Dendritic cell treated with granulocyte-macrophage colony-stimulating factor and Interleukin-4, amounts not matched to agents 40 ng/mL and 50 ng/mL, for 4 days (primary cell): ENCODE measurements around the gene CCDC60.

Experiments used
- H3K27ac Mint-ChIP-seq: one replicate; pipeline ENCODE4 v1.8.0; 2022; ENCODE audit warnings: mild to moderate bottlenecking, mixed read lengths
- H3K27me3 Mint-ChIP-seq: one replicate; pipeline ENCODE4 v1.8.0; 2022; ENCODE audit warnings: mild to moderate bottlenecking, mixed read lengths
- H3K36me3 Mint-ChIP-seq: one replicate; pipeline ENCODE4 v1.8.0; 2022; ENCODE audit warnings: low read depth, mixed read lengths
- H3K4me1 Mint-ChIP-seq: one replicate; pipeline ENCODE4 v1.8.0; 2022; ENCODE audit warnings: low read depth, mixed read lengths
- H3K4me3 Mint-ChIP-seq: one replicate; pipeline ENCODE4 v1.8.0; 2022; ENCODE audit warnings: mild to moderate bottlenecking, moderate library complexity, mixed read lengths
- H3K9me3 Mint-ChIP-seq: one replicate; pipeline ENCODE4 v1.8.0; 2022; ENCODE audit warnings: mixed read lengths
- intact Hi-C: fragments of 100-400 bp; cut with micrococcal nuclease; formaldehyde crosslinking; loops from one replicate; pipeline ENCODE4 v1.15.0; 2022

Gene CCDC60

DNA sequence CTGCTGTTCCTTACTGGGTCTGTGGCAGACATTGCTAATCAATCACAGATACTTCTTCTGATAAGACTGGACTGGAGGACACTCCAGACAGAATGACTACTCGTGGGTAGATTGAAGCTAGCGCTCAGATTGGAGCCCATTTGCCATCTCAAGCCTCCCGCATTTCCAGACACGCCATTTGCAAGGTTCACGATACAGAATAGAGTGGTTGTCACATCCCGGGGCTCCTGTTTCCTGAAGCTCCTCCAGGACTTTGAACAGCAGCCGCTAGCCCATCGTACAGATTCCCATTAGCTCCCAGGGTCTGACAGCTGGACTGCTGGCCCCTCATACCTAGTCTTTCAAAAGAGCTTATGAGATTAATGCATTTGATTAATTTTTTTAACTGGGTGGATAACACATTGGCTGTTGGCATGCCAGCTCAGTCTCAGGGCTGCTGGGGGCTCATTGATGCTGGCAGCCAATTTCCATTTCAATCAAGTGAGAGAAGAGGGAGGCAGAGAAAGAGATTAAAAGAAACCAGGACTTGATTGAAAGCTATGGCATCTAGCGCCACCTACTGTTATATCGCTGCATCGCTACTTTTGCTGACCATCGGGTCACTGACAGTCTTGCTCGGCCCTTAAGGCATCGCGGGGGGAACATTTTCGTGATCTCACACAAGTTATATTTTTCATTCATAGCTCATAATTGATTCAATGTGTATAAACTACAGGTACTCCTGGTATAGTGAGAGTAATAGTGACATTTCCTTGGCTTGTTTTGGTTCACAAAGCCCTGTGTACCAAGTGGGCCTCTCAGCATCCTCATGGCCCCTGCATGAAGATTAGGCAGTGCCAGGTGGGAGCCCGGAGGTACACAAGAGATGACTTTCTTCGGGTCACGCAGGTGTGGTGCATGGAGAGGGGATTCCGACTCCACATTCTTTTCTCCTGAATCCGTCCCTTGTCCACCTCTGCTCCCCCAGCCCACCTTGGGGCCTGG is 78.6 kb downstream of the CCDC60 start:
- H3K9me3 Mint-ChIP-seq: no peaks in the 10 kb centered on the region
- no peak overlapping the region for H3K27ac Mint-ChIP-seq
- no peak overlapping the region for H3K4me3 Mint-ChIP-seq
- peaks cover 5% of the 10 kb centered on the region for H3K27me3 Mint-ChIP-seq
- no peaks in the 10 kb centered on the region for H3K4me1 Mint-ChIP-seq
- H3K36me3 Mint-ChIP-seq: no peaks in the 10 kb centered on the region
- intact Hi-C loops: loop anchor here (2.0 to 5.0 kb wide), 2 partner anchors 298 to 436 kb away; no protein-coding TSS in a partner anchor

DNA sequence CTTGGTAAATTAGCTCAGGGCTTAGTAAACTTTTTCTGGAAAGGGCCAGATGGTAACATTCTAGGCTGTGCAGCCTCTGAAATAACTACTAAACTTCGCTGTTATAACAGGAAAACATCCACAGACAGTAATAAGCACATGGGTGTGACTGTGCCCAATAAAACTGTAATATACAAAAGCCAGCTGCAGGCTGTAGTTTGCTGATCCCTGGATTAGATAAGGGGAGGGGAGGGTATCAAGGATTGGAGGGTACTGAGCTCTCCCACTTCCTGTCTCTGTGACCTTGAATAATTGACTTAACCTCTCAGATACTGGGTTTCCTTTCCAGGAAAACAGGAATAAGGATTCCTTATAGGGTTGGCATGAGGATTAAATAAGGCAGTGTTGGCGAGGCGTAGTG is 81.2 kb downstream of the CCDC60 start:
- H3K4me1 Mint-ChIP-seq: no peaks in the 10 kb centered on the region
- no peak overlapping the region for H3K27ac Mint-ChIP-seq
- H3K27me3 Mint-ChIP-seq: peaks cover 5% of the 10 kb centered on the region
- H3K36me3 Mint-ChIP-seq: no peaks in the 10 kb centered on the region
- intact Hi-C loops: no loop called here
- no peaks in the 10 kb centered on the region for H3K9me3 Mint-ChIP-seq
- H3K4me3 Mint-ChIP-seq: no peak overlapping the region

DNA sequence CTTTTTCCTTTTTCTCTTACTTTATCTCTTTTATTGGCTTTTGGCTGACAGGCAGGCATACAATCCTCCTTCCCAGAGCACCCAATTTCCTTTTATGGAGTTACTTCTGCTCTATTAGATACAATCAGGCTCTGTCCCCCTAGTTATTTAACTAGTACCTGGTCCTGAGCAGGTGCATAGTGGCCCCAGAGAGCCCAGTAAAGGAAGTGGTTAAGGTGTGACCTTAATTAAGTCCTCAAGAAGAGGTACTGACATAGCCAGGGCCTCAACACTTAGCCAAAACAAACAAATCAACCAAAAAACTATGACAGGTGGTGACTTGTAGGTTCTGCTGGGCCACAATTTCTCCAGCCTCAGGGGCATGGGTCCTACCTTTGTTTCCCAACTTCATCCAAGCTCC is 82.9 kb downstream of the CCDC60 start:
- H3K27ac Mint-ChIP-seq: no peak overlapping the region
- no peaks in the 10 kb centered on the region for H3K9me3 Mint-ChIP-seq
- H3K36me3 Mint-ChIP-seq: no peaks in the 10 kb centered on the region
- peaks cover 3% of the 10 kb centered on the region for H3K27me3 Mint-ChIP-seq
- H3K4me1 Mint-ChIP-seq: no peaks in the 10 kb centered on the region
- intact Hi-C loops: no loop called here
- H3K4me3 Mint-ChIP-seq: no peak overlapping the region

DNA sequence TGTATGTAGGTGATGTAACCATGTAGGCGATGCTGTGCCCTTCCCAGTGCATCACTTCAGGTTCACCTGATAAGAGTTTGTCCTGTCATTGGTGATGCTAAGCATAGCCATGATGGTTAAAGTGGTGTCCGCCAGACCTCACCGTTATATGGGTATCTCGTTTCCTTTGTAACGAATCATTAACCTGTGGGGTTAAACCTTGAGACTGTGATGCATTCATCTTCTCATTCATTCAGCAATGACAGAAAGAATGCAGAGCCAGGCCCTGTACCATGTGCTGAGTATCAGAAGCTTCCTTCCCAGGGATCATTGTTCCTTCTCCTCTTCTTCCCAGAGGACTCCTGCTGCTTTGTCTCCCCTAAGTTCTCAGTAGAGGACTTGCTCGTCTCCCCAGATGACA is 84.9 kb downstream of the CCDC60 start:
- intact Hi-C loops: no loop called here

DNA sequence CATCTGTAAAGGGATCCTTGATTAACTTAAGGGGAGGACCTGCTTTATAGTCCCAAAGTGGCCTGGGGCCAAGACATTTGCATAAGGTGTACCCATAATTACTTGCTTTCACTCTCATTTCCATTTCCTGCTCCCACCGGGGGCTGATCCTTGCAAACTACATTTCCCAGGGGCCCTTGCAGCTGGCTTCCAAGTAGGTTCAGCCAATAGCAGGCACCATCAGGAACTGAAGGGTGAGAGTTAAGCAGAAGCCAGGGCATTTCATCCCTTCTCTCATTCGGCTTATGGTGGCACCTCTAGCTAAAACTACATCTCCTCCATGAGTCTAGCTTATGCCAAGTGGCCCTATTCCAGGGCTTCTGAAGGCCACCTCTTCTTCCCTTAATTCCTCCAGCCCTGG is 88.8 kb downstream of the CCDC60 start:
- intact Hi-C loops: no loop called here
- H3K27me3 Mint-ChIP-seq: no peaks in the 10 kb centered on the region

More for the DNA sequence above, 84.9 kb downstream of the CCDC60 start:
- Mint-ChIP-seq H3K36me3 (no peaks in the 10 kb centered on the region), H3K27me3 (no peaks in the 10 kb centered on the region), H3K4me3 (no peak overlapping the region), H3K9me3 (no peaks in the 10 kb centered on the region), H3K27ac (no peak overlapping the region), H3K4me1 (no peaks in the 10 kb centered on the region)

DNA sequence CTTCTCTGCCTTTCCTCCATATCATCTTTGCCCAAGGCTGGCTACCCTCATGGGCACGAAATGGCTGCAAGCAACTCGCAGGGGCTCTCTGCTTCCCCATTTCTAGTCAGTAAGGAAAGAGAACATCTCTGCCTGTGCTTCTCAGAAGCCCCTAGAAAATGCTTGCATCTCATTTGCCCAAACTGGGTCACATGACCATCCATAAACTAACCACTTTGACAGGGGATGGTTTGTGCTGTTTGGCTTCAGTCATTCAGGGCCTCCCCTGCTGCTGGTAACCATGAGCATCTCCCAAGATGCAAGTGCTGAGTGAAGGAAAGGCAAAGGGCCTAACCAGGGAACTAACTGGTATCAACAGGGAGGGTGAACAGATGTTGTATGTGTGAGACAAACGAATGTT is 91.1 kb downstream of the CCDC60 start:
- Mint-ChIP-seq H3K27me3 (no peaks in the 10 kb centered on the region), H3K27ac (no peak overlapping the region), H3K4me1 (no peaks in the 10 kb centered on the region), H3K36me3 (no peaks in the 10 kb centered on the region), H3K9me3 (no peaks in the 10 kb centered on the region), H3K4me3 (no peak overlapping the region)
- intact Hi-C loops: no loop called here

More for the DNA sequence above, 88.8 kb downstream of the CCDC60 start:
- Mint-ChIP-seq H3K9me3 (no peaks in the 10 kb centered on the region), H3K4me3 (no peak overlapping the region), H3K36me3 (no peaks in the 10 kb centered on the region), H3K27ac (no peak overlapping the region), H3K4me1 (no peaks in the 10 kb centered on the region)

DNA sequence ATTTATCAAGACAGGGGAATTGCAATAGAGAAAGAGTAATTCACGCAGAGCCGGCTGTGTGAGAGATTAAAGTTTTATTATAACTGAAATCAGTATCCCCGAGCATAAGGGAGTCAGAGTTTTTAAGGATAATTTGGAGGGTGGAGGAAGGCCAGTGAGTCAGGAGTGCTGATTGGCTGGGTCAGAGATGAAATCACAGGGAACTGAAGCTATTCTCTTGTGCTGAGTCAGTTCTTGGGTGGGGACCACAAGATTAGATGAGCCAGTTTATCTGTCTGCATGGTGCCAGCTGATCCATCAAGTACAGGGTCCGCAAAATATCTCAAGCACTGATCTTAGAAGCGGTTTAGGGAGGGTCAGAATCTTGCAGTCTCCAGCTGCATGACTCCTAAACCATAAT is 96.6 kb downstream of the CCDC60 start:
- H3K27me3 Mint-ChIP-seq: no peaks in the 10 kb centered on the region
- intact Hi-C loops: no loop called here
- no peaks in the 10 kb centered on the region for H3K4me1 Mint-ChIP-seq
- H3K27ac Mint-ChIP-seq: no peak overlapping the region
- no peak overlapping the region for H3K4me3 Mint-ChIP-seq
- H3K36me3 Mint-ChIP-seq: no peaks in the 10 kb centered on the region
- H3K9me3 Mint-ChIP-seq: no peaks in the 10 kb centered on the region

DNA sequence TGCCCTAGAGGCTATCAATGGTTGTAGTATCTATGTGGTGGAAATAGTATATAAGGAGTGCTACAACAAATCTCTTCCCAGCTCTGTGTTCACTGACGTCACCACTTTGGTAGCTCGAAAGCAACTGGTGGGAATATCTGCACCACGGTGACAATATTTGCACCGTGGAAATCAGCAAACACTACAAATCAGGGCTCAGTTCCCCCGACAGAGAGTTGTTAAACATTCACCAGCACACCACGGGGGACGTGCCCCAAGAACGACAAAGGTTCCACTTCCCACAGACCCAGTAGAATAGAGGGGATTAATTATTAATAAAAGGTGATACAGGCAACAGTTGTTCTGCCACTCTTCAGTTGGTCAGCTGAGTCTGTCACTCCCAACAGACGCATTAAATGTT is 98.4 kb downstream of the CCDC60 start:
- no peak overlapping the region for H3K27ac Mint-ChIP-seq
- no peak overlapping the region for H3K4me3 Mint-ChIP-seq
- no peaks in the 10 kb centered on the region for H3K27me3 Mint-ChIP-seq
- H3K36me3 Mint-ChIP-seq: no peaks in the 10 kb centered on the region
- intact Hi-C loops: no loop called here
- H3K4me1 Mint-ChIP-seq: no peaks in the 10 kb centered on the region
- H3K9me3 Mint-ChIP-seq: no peaks in the 10 kb centered on the region

DNA sequence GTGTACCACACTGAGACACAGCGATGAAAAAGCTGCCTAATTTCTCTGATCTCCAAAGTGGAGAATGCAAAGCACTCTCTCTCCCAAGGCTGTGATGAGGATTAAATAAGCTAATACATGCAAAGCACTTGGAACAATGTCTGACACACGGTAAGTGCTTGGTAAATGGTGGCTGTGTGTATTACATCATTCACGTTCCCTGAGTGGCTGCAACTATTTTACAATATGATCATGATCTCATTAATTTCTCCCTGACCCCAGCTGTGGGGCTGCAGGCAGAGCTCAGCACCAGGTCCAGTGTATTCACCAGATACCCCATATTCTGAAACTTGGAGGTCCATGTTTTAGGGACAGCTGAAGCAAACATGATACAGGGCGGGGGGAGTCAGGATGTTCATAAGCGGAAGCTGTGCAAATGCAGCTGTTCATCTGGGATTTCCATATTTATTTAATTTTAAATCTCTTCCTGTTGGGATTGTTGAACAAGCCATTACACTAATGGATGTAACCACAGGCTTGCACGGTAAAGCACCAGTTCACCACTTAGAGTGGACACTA is 106.4 kb downstream of the CCDC60 start:
- H3K36me3 Mint-ChIP-seq: no peaks in the 10 kb centered on the region
- no peaks in the 10 kb centered on the region for H3K4me1 Mint-ChIP-seq
- intact Hi-C loops: loop anchor here (5.0 kb wide), 1 partner anchor 206 kb away; no protein-coding TSS in a partner anchor
- no peak overlapping the region for H3K27ac Mint-ChIP-seq
- no peaks in the 10 kb centered on the region for H3K9me3 Mint-ChIP-seq
- no peaks in the 10 kb centered on the region for H3K27me3 Mint-ChIP-seq
- no peak overlapping the region for H3K4me3 Mint-ChIP-seq

DNA sequence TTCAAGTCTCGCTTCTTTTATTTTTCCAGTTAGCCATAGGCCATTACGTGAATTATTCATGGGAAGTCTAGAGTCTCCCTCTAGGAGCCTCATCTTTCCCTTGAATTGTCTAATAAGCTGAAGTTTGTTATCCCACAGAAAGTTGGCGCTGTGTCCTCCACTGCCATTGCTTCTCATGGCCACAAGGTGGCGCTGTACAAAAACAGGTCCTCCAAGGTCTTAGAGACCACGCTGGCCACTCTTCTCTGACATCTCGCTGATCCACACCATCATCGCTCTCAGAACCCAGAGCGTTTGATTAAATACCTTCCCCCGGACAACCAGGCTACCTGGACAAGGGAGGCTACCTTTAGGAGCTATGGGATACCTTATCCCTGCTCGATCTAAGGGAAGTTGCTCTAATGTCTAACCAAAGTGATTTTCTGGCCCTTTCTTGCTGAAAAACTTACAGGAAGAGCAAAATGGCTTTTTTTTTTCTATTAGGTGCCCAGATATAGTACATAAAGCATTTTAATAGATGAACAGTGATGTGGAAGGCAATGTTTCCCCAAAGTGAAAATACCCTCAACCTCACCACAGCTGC is 110.0 kb downstream of the CCDC60 start:
- Mint-ChIP-seq H3K4me3 (no peak overlapping the region), H3K36me3 (no peaks in the 10 kb centered on the region), H3K27ac (no peak overlapping the region), H3K27me3 (peaks cover 3% of the 10 kb centered on the region), H3K9me3 (no peaks in the 10 kb centered on the region), H3K4me1 (no peaks in the 10 kb centered on the region)
- intact Hi-C loops: loop anchor here (5.0 kb wide), 1 partner anchor 203 kb away; no protein-coding TSS in a partner anchor

DNA sequence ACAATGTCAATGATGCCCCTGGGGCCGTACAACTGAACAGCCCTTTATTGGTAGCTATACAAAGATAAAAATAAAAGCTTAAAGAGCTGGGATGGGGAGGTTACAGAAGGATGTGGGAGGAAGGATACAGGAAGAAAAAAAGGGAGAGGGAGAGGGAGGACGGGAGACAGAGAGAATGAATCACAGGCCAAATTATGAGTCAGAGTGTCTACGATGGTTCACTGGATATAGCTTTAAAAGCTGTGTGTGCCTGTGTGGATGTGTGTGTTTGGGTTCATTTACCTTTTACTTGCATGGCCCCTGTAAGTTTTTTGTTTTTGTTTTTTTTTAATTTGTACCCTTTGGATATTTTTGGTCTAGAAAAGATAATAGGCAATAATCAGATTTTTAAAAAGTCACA is 111.9 kb downstream of the CCDC60 start:
- no peaks in the 10 kb centered on the region for H3K9me3 Mint-ChIP-seq
- no peak overlapping the region for H3K4me3 Mint-ChIP-seq
- no peaks in the 10 kb centered on the region for H3K4me1 Mint-ChIP-seq
- peaks cover 5% of the 10 kb centered on the region for H3K27me3 Mint-ChIP-seq
- intact Hi-C loops: no loop called here
- no peak overlapping the region for H3K27ac Mint-ChIP-seq
- H3K36me3 Mint-ChIP-seq: no peaks in the 10 kb centered on the region

DNA sequence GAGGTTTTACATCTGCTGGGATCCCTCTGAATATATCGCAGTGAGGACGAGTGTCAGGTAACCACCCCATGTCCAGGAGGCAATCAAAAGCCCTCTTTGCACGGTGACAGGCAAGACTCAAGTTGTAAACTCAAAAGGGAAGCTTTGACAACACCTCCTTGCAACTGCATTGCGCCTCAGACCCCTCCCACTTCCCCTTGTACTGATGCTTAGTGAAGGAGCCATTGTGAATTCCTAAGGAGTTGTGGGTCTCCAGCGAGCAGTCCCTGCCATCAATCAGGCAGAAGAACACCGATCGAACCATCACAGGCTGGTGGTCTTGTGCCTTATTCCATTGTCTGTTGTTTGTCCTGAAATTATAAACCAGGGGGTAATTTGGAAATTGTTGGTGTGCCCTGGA is 112.6 kb downstream of the CCDC60 start:
- no peaks in the 10 kb centered on the region for H3K36me3 Mint-ChIP-seq
- no peak overlapping the region for H3K27ac Mint-ChIP-seq
- intact Hi-C loops: no loop called here
- H3K4me1 Mint-ChIP-seq: no peaks in the 10 kb centered on the region
- no peaks in the 10 kb centered on the region for H3K9me3 Mint-ChIP-seq
- H3K4me3 Mint-ChIP-seq: no peak overlapping the region
- H3K27me3 Mint-ChIP-seq: peaks cover 5% of the 10 kb centered on the region

DNA sequence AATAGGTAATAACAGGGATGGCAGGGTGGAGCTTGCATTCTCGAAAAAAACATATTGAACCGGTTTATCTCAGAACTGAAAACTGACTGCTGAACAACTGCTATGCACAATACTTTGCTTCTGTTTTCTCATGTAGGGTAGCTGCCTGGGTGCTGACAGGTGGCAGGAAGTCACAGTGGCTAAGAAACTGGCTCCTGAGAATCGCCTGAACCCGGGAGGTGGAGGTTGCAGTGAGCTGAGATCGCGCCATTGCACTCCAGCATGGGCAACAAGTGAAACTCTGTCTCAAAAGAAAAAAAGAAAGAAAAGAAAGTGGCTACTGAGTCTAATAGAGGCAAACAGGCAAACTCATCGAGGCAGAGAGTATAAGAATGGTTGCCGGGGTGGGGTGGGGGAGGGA is 113.1 kb downstream of the CCDC60 start:
- no peaks in the 10 kb centered on the region for H3K9me3 Mint-ChIP-seq
- H3K4me1 Mint-ChIP-seq: no peaks in the 10 kb centered on the region
- H3K36me3 Mint-ChIP-seq: no peaks in the 10 kb centered on the region
- peaks cover 5% of the 10 kb centered on the region for H3K27me3 Mint-ChIP-seq
- H3K4me3 Mint-ChIP-seq: no peak overlapping the region
- no peak overlapping the region for H3K27ac Mint-ChIP-seq
- intact Hi-C loops: no loop called here

DNA sequence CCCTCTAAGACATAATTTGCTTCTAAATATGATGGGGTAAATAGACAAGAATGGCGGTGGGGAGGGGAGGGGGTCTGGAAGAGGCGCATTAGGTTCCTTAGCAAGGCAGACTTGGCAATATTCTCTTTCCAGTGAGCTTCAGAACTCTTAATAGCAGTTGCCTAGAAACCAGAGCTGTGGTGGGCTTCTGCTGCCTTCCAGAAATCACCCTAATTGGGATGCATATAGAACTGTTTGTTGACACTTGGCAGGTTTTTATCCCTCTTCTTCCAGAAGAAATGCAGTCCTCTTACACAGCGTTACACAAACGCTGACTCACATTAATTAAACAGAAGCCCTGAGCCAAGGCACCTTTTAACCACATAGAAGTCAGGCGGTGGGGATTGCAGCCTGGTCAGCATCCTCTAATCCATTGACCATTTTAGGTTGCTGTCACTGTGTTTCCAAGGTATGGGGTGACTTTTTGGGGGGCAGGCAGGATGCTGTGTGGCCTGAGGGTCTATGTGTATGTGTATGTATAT is 114.1 kb downstream of the CCDC60 start:
- Mint-ChIP-seq H3K9me3 (no peaks in the 10 kb centered on the region), H3K36me3 (no peaks in the 10 kb centered on the region), H3K4me3 (no peak overlapping the region), H3K27me3 (peaks cover 5% of the 10 kb centered on the region), H3K27ac (no peak overlapping the region), H3K4me1 (no peaks in the 10 kb centered on the region)
- intact Hi-C loops: no loop called here
